HCT116 (cell line): ENCODE measurements around the gene IGFBP4. TPM values are rescaled to one million over a fixed set of nuclear protein-coding genes. Genes with fewer than 3 reads are reported as not detected.

Experiments used
- ATAC-seq: fragments of 200-7000 bp; cut with Tn5 transposase; 2 replicates; pipeline ENCODE4 v1.9.1; 2020; ENCODE audit warnings: mild to moderate bottlenecking, moderate library complexity
- BruUV-seq: library from RNA; stranded (reverse); fragments of 400-500 nt; replicated peaks from 2 replicates; lab custom pipeline; 2021; lab: Mats Ljungman, UMichigan
- CTCF ChIA-PET: fragments of 300-600 bp; sonication (Branson Sonifier 250); formaldehyde crosslinking; loops from one replicate; lab custom pipeline; 2021; ENCODE audit warnings: antibody characterized with exemption; lab: Charles Lee
- POLR2A ChIA-PET: fragments of 300-600, 350-600 bp; sonication (Branson Sonifier 250); formaldehyde crosslinking; loops from one replicate; lab custom pipeline; 2021; ENCODE audit warnings: antibody characterized with exemption; lab: Charles Lee
- RAD21 ChIA-PET, 2 experiments: fragments of 300-600 bp; sonication (Branson Sonifier 250); formaldehyde crosslinking; loops; one replicate each; lab custom pipeline; 2023; ENCODE audit warnings: low total read pairs in 2 of 2; ENCODE audit not compliant: uncharacterized antibody in 2 of 2, unreplicated experiment in 2 of 2, low non-redundant PET in 1 of 2; lab: Charles Lee
- DNase-seq: peaks from one replicate; pipeline ENCODE4 v3.0.0-alpha.2; 2010; ENCODE audit warnings: low read depth, low spot score
- H2AFZ ChIP-seq: fragments of 200-600 bp; shearing (Covaris generic), sonication (generic); 2 replicates; pipeline ENCODE4 v1.6.1; 2017; ENCODE audit warnings: low read depth, mixed run types, mixed read lengths, antibody characterized with exemption, low read length; ENCODE audit not compliant: poor library complexity, severe bottlenecking
- H3K27ac ChIP-seq: 2 replicates; pipeline ENCODE4 v1.5.1; 2012; ENCODE audit warnings: low read depth, low read length
- H3K27me3 ChIP-seq: fragments of 200-600 bp; sonication (generic); 2 replicates; pipeline ENCODE4 v1.6.1; 2016; ENCODE audit warnings: mixed run types, low read length, mixed read lengths; ENCODE audit not compliant: insufficient read depth
- H3K36me3 ChIP-seq, 2 experiments: fragments of 200-500 bp in 1 of 2; fragments of 200-600 bp in 1 of 2; sonication (Bioruptor generic) in 1 of 2; sonication (generic) in 1 of 2; 2 replicates each; pipeline versions ENCODE4 v1.5.1 to v1.6.1; 2014 to 2016; ENCODE audit warnings: low read length in 2 of 2, inconsistent platforms in 1 of 2, mixed read lengths in 1 of 2, mixed run types in 1 of 2; ENCODE audit not compliant: insufficient read depth in 2 of 2, control insufficient read depth in 1 of 2
- H3K4me1 ChIP-seq, 2 experiments: fragments of 200-600 bp in 1 of 2; sonication (generic) in 1 of 2; 2 replicates each; pipeline versions ENCODE4 v1.5.1 to v1.6.1; 2012 to 2017; ENCODE audit warnings: low read length in 2 of 2, inconsistent platforms in 1 of 2, mild to moderate bottlenecking in 1 of 2, mixed read lengths in 1 of 2, mixed run types in 1 of 2, moderate library complexity in 1 of 2; ENCODE audit not compliant: insufficient read depth in 2 of 2, control insufficient read depth in 1 of 2
- H3K4me2 ChIP-seq: fragments of 200-600 bp; sonication (generic); 2 replicates; pipeline ENCODE4 v1.6.1; 2017; ENCODE audit warnings: mixed run types, low read length, mixed read lengths
- H3K4me3 ChIP-seq, 2 experiments: fragments of 200-600 bp in 1 of 2; sonication (generic) in 1 of 2; replicated peaks in 1 of 2; 2 replicates each; pipeline ENCODE4 v1.5.1; 2011 to 2016; ENCODE audit warnings: low read length in 2 of 2, control low read depth in 1 of 2, low read depth in 1 of 2, mild to moderate bottlenecking in 1 of 2, mixed read lengths in 1 of 2, mixed run types in 1 of 2
- H3K79me2 ChIP-seq: fragments of 200-600 bp; sonication (generic); 2 replicates; pipeline ENCODE4 v1.6.1; 2017; ENCODE audit warnings: mild to moderate bottlenecking, mixed run types, low read length, moderate library complexity, mixed read lengths; ENCODE audit not compliant: insufficient read depth
- H3K9ac ChIP-seq: fragments of 200-600 bp; sonication (generic); 2 replicates; pipeline ENCODE4 v1.6.1; 2016; ENCODE audit warnings: low read length, mixed read lengths
- H3K9me2 ChIP-seq: fragments of 200-600 bp; sonication (generic), shearing (Covaris generic); 2 replicates; pipeline ENCODE4 v1.6.1; 2017; ENCODE audit warnings: mixed run types, mild to moderate bottlenecking, moderate library complexity; ENCODE audit not compliant: insufficient read depth
- H3K9me3 ChIP-seq, 2 experiments: fragments of 200-500 bp in 1 of 2; fragments of 200-600 bp in 1 of 2; sonication (Bioruptor generic) in 1 of 2; sonication (generic) in 1 of 2; 2 replicates each; pipeline ENCODE4 v1.6.1; 2014 to 2017; ENCODE audit warnings: low read length in 2 of 2, mixed read lengths in 2 of 2, inconsistent platforms in 1 of 2, low read depth in 1 of 2, mild to moderate bottlenecking in 1 of 2, mixed run types in 1 of 2, moderate library complexity in 1 of 2; ENCODE audit not compliant: control insufficient read depth in 1 of 2, insufficient read depth in 1 of 2
- H4K20me1 ChIP-seq: fragments of 200-600 bp; sonication (generic), shearing (Covaris generic); 2 replicates; pipeline ENCODE4 v1.6.1; 2017; ENCODE audit warnings: mixed run types, mild to moderate bottlenecking, moderate library complexity; ENCODE audit not compliant: insufficient read depth
- CBX3 ChIP-seq: IDR thresholded peaks from 2 replicates; pipeline ENCODE4 v1.6.1; 2012; ENCODE audit warnings: low read depth
- CEBPB ChIP-seq: IDR thresholded peaks from 2 replicates; pipeline ENCODE4 v1.6.1; 2012; ENCODE audit warnings: low read depth
- EGR1 ChIP-seq: IDR thresholded peaks from 2 replicates; pipeline ENCODE4 v1.6.1; 2012; ENCODE audit warnings: low read depth
- EZH2 ChIP-seq: fragments of 200-600 bp; sonication (generic); IDR thresholded peaks from 2 replicates; pipeline ENCODE4 v1.6.1; 2017; ENCODE audit warnings: antibody characterized with exemption, mixed run types
- EZH2phosphoT487 ChIP-seq: fragments of 200-600 bp; IDR thresholded peaks from 2 replicates; pipeline ENCODE4 v1.6.1; 2018; ENCODE audit warnings: antibody characterized with exemption, borderline replicate concordance
- FOSL1 ChIP-seq: IDR thresholded peaks from 2 replicates; pipeline ENCODE4 v1.6.1; 2012; ENCODE audit warnings: low read depth
- JUND ChIP-seq: IDR thresholded peaks from 2 replicates; pipeline ENCODE4 v1.6.1; 2012
- POLR2AphosphoS5 ChIP-seq: IDR thresholded peaks from 2 replicates; pipeline ENCODE4 v1.6.1; 2011; ENCODE audit warnings: mild to moderate bottlenecking, low read depth, low read length, moderate library complexity
- SRF ChIP-seq: IDR thresholded peaks from 2 replicates; pipeline ENCODE4 v1.6.1; 2012; ENCODE audit warnings: low read depth
- YY1 ChIP-seq: IDR thresholded peaks from 2 replicates; pipeline ENCODE4 v1.6.1; 2011; ENCODE audit warnings: low read length, low read depth, moderate library complexity, mild to moderate bottlenecking; ENCODE audit not compliant: insufficient replicate concordance; ENCODE audit errors: extremely low read depth
- ZFX ChIP-seq: fragments of 450-650 bp; IDR thresholded peaks from 2 replicates; pipeline ENCODE4 v1.6.1; 2017
- intact Hi-C: fragments of 100-400 bp; cut with micrococcal nuclease; formaldehyde crosslinking; loops from 2 replicates; pipeline ENCODE4 v1.10.0; 2022
- total RNA-seq: library from RNA; stranded (reverse); gene quantifications from one replicate; pipeline ENCODE4 v1.2.1, GENCODE V29; 2021; ENCODE audit not compliant: unreplicated experiment
- TF ChIP-seq, protein P1 (sequence below), 3 experiments: fragments of 200-600 bp in 1 of 3; sonication (generic) in 1 of 3; IDR thresholded peaks in 2 of 3; conservative IDR thresholded peaks in 1 of 3; 2 replicates each; pipeline ENCODE4 v1.5.1; 2012 to 2017; ENCODE audit warnings: low read depth in 2 of 3, low read length in 2 of 3, antibody characterized with exemption in 1 of 3, borderline replicate concordance in 1 of 3, control low read depth in 1 of 3, mild to moderate bottlenecking in 1 of 3, mixed read lengths in 1 of 3, mixed run types in 1 of 3, moderate library complexity in 1 of 3; ENCODE audit not compliant: insufficient read depth in 1 of 3
- TF ChIP-seq, protein P2 (sequence below): IDR thresholded peaks from 2 replicates; pipeline ENCODE4 v1.6.1; 2012; ENCODE audit warnings: low read depth
- TF ChIP-seq, protein P3 (sequence below): IDR thresholded peaks from 2 replicates; pipeline ENCODE4 v1.6.1; 2011; ENCODE audit warnings: mild to moderate bottlenecking, low read length, moderate library complexity; ENCODE audit not compliant: insufficient replicate concordance; ENCODE audit errors: extremely low read depth

IGFBP4 gene
- total RNA-seq, 1 experiment from 2014 or later: 2.0 TPM

GRCh38 chr17:40467281-40467867, 24.1 kb downstream of the IGFBP4 start:
- Histone ChIP-seq H3K79me2 (no peaks in the 10 kb centered on the region), H3K9me3 (no peaks in the 10 kb centered on the region), H3K9me2 (no peaks in the 10 kb centered on the region), H3K4me1 (peaks cover 0 to 13% of the 10 kb centered on the region in 2 experiments; a peak in 2 of 4 replicates), H4K20me1 (no peaks in the 10 kb centered on the region), H3K36me3 (no peaks in the 10 kb centered on the region), H3K4me3 (no peak overlapping the region), H3K4me2 (no peak overlapping the region), H3K9ac (no peak overlapping the region), H2AFZ (no peak overlapping the region), H3K27ac (no peak overlapping the region), H3K27me3 (no peaks in the 10 kb centered on the region)
- ChIA-PET CTCF (no interaction called here), RAD21 (interaction anchor here in 1 of 2 experiments (0.6 kb wide), 1 partner anchor 9 kb away, joined by 4 read pairs; no protein-coding TSS in a partner anchor), POLR2A (no interaction called here)
- DNase-seq (no peak), ATAC-seq (no peak)
- intact Hi-C loops: no loop called here
- TF ChIP-seq POLR2AphosphoS5 (no peak), EZH2phosphoT487 (no peak), ZFX (no peak), CBX3 (no peak), FOSL1 (no peak), SRF (no peak), JUND (no peak), EZH2 (no peak), EGR1 (no peak), CEBPB (no peak), YY1 (no peak)
- TF ChIP-seq, protein P1, sequence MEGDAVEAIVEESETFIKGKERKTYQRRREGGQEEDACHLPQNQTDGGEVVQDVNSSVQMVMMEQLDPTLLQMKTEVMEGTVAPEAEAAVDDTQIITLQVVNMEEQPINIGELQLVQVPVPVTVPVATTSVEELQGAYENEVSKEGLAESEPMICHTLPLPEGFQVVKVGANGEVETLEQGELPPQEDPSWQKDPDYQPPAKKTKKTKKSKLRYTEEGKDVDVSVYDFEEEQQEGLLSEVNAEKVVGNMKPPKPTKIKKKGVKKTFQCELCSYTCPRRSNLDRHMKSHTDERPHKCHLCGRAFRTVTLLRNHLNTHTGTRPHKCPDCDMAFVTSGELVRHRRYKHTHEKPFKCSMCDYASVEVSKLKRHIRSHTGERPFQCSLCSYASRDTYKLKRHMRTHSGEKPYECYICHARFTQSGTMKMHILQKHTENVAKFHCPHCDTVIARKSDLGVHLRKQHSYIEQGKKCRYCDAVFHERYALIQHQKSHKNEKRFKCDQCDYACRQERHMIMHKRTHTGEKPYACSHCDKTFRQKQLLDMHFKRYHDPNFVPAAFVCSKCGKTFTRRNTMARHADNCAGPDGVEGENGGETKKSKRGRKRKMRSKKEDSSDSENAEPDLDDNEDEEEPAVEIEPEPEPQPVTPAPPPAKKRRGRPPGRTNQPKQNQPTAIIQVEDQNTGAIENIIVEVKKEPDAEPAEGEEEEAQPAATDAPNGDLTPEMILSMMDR (IDR thresholded peaks at IDR 0.05 in 2 of 3, conservative IDR thresholded peaks at IDR 0.05 in 1 of 3; ENCODE audit: borderline replicate concordance in 1 of 3, insufficient read depth in 1 of 3, low read depth in 2 of 3, low read length in 2 of 3): no peak
- TF ChIP-seq, protein P2, sequence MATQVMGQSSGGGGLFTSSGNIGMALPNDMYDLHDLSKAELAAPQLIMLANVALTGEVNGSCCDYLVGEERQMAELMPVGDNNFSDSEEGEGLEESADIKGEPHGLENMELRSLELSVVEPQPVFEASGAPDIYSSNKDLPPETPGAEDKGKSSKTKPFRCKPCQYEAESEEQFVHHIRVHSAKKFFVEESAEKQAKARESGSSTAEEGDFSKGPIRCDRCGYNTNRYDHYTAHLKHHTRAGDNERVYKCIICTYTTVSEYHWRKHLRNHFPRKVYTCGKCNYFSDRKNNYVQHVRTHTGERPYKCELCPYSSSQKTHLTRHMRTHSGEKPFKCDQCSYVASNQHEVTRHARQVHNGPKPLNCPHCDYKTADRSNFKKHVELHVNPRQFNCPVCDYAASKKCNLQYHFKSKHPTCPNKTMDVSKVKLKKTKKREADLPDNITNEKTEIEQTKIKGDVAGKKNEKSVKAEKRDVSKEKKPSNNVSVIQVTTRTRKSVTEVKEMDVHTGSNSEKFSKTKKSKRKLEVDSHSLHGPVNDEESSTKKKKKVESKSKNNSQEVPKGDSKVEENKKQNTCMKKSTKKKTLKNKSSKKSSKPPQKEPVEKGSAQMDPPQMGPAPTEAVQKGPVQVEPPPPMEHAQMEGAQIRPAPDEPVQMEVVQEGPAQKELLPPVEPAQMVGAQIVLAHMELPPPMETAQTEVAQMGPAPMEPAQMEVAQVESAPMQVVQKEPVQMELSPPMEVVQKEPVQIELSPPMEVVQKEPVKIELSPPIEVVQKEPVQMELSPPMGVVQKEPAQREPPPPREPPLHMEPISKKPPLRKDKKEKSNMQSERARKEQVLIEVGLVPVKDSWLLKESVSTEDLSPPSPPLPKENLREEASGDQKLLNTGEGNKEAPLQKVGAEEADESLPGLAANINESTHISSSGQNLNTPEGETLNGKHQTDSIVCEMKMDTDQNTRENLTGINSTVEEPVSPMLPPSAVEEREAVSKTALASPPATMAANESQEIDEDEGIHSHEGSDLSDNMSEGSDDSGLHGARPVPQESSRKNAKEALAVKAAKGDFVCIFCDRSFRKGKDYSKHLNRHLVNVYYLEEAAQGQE: no peak
- TF ChIP-seq, protein P3, sequence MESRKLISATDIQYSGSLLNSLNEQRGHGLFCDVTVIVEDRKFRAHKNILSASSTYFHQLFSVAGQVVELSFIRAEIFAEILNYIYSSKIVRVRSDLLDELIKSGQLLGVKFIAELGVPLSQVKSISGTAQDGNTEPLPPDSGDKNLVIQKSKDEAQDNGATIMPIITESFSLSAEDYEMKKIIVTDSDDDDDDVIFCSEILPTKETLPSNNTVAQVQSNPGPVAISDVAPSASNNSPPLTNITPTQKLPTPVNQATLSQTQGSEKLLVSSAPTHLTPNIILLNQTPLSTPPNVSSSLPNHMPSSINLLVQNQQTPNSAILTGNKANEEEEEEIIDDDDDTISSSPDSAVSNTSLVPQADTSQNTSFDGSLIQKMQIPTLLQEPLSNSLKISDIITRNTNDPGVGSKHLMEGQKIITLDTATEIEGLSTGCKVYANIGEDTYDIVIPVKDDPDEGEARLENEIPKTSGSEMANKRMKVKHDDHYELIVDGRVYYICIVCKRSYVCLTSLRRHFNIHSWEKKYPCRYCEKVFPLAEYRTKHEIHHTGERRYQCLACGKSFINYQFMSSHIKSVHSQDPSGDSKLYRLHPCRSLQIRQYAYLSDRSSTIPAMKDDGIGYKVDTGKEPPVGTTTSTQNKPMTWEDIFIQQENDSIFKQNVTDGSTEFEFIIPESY: no peak
- BruUV-seq: no TSS peak
